Epithelial cell of esophagus (primary cell): ENCODE results near the gene COL25A1.
A peak's percentile ranks its signal among the peaks of the same experiment; 100 is the strongest.

ENCODE experiments used
- DNase-seq: peaks from one replicate; pipeline ENCODE4 v3.0.0; 2010; ENCODE audit warnings: low read depth
- H3K4me3 ChIP-seq: 2 replicates; pipeline ENCODE4 v1.5.1; 2011; ENCODE audit warnings: mild to moderate bottlenecking, low read length, control low read depth
- TF ChIP-seq, protein P1 (sequence below): IDR thresholded peaks from 2 replicates; pipeline ENCODE4 v1.5.1; 2011; ENCODE audit warnings: low read depth, mild to moderate bottlenecking, low read length, control low read depth, inconsistent platforms; ENCODE audit not compliant: insufficient read depth; ENCODE audit errors: missing control alignments

Gene COL25A1

DNA sequence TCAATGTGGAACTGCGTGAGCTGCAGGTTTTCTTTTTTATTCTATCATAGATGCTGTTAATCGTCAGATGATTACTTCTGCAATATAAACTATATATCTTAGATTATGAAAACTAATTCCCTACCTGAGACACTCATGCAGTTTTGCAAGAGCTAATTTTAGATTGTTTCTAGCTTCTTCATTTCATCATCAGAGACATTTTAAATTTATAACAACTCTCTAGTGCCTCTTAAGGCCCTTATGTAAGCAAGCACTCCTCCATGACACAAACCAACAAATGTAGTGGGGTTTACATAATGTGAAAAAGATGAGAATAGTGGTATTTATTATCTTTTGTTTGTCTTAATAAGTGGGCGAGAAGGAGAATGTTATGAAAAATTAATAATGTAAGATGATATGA lies 369.4 kb downstream of the COL25A1 start:
- TF ChIP-seq, protein P1, sequence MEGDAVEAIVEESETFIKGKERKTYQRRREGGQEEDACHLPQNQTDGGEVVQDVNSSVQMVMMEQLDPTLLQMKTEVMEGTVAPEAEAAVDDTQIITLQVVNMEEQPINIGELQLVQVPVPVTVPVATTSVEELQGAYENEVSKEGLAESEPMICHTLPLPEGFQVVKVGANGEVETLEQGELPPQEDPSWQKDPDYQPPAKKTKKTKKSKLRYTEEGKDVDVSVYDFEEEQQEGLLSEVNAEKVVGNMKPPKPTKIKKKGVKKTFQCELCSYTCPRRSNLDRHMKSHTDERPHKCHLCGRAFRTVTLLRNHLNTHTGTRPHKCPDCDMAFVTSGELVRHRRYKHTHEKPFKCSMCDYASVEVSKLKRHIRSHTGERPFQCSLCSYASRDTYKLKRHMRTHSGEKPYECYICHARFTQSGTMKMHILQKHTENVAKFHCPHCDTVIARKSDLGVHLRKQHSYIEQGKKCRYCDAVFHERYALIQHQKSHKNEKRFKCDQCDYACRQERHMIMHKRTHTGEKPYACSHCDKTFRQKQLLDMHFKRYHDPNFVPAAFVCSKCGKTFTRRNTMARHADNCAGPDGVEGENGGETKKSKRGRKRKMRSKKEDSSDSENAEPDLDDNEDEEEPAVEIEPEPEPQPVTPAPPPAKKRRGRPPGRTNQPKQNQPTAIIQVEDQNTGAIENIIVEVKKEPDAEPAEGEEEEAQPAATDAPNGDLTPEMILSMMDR, result no peak
- H3K4me3 ChIP-seq, result no peak overlapping the region
- no peak for DNase-seq

DNA sequence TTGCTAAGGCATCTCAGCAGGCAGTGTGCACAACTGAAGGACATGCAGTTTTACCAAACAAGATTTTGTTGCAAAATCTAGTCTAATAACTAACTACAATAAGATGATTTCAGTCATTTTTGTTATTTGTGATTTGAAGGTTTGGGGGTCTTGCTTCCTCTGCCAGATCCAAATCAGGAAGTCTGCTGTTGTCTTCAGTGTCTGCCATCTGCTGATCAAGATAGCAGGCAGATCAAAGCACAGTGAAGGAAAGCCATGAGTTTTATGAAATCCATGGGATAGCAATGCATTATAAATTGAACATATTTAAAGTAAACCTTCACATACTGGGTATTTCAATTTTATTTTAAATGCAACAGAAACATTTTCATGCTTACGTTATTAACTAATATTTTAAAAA lies 370.5 kb downstream of the COL25A1 start:
- no peak overlapping the region for H3K4me3 ChIP-seq
- TF ChIP-seq, protein P1, result no peak
- no peak for DNase-seq

DNA sequence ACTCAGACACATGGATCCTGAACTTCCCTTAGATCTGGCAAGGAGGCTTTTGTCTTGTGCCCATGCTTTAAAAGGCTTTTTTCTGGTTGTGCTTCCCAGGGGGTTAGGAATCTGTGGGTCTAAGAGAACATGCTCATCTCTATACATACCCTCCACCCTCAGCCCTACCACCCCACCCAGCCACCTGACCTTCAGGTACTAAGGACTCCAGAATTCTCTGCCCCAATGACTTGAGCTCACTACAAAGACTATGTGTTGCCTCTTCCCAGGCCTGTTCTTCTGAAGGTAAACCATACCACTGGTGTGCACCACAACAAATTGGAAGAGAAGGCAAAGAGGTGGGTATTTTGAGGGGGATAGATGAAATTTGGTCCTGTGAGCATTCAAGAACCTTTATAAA lies 372.3 kb downstream of the COL25A1 start:
- TF ChIP-seq, protein P1, result no peak
- H3K4me3 ChIP-seq, result no peak overlapping the region
- DNase-seq, result no peak

DNA sequence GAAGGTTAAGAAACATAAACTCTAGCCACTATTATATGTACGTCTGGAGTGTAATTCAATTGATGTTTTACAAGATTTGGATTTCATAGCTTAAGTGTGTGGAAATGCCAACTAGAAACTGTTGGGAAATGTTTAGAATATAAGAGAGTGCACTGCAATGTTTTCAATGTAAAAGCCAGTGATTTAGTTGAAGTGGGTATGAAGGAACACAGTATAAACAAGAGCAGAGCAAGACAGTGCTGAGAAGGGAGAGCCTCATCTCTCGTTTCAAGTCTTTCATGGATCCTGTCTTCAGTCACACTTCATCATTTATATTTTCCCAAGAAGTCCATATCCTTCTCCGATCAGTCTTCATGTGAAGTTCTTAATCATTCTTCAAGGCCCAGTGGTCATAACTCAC lies 375.7 kb downstream of the COL25A1 start:
- H3K4me3 ChIP-seq, result no peak overlapping the region
- no peak for DNase-seq
- TF ChIP-seq, protein P1, result no peak

DNA sequence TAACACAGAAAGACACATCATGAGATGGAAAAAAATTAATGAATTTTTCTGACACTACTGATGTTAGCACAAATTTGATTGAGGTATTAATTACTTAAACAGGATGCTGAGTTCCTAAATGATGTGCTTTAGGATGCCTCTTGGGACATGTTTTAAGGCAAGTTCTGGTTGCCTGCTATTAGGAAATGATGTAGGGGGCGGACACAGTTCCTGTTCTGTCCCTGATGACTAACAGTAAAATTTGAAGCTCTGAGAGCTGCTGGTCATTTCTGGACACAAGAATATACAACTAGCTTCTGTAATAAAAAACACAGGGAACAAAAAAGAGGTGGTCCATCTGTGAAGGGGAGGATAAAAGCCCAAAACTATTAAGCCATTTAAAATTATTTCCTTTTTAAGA lies 376.4 kb downstream of the COL25A1 start:
- H3K4me3 ChIP-seq, result no peak overlapping the region
- TF ChIP-seq, protein P1, result no peak
- peak; percentile 2 for DNase-seq

DNA sequence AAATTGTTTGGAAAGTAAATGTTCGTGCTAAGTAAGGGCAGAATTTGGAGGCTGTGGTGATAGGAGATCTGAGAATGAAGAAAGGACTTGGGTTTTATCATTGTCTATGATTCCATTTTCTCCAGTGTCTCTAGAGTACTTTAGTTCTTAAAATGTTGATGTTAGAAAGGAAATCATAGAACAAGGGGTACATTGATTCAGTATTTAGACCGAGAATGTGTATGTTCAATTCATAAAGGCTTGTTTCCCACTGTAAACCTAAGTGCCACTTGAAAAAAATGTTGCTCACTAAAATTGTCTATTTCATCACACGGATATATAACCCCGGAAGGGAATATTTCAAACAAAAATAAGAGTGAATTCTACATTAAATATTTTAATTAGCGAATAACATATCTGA lies 380.3 kb downstream of the COL25A1 start:
- no peak for DNase-seq
- TF ChIP-seq, protein P1, result no peak
- no peak overlapping the region for H3K4me3 ChIP-seq

DNA sequence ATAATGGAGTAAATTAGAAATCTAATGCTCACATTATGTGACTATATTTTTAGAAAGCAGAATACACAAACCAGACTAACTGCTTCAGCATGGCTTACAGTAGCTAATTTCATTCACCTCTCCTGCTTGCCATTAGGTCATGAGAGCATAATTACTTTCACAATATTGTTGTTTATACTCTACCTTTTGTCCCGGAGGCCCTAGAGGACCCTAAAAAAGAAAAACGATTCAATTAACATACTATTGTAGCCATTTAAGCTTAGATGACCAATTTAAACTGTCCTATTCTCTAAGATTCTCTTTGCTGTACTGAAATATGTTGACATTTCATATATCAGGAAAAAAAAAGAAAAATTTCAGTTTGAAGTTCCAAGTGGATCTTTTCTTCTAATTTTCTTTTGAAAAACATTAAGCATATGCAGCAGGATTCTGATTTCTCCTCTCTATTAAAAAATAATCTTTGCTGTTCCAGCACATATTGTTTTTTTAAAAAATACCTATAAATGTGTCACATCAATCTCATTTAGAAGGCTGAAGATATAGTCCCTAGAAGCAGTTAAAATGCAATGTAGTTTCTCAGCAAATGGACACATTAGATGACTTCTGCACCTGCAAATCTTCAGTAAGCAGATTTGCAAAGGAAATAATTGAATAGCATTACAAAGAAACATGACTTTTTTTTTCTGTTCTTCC lies 381.9 kb downstream of the COL25A1 start:
- no peak for DNase-seq
- no peak overlapping the region for H3K4me3 ChIP-seq
- TF ChIP-seq, protein P1, result no peak
